Stimulated activated CD8-positive, alpha-beta memory T cell treated with anti-CD3 and anti-CD28 coated beads, Interleukin-4, amount 100 ng/mL, for 4 hours (primary cell): ENCODE measurements around the gene MSLN.
A peak's percentile ranks its signal among the peaks of the same experiment; 100 is the strongest.
"Not testable (repeated sequence)": the region's sequence is repeated elsewhere in the genome, so short reads cannot be mapped to it uniquely, and the experiment has no call there.

Experiments
- DNase-seq, 2 donors: peaks; one replicate each; pipeline ENCODE4 v3.0.0-alpha.2; 2020; ENCODE audit warnings: low read depth in 2 of 2, low spot score in 1 of 2

The MSLN gene

DNA sequence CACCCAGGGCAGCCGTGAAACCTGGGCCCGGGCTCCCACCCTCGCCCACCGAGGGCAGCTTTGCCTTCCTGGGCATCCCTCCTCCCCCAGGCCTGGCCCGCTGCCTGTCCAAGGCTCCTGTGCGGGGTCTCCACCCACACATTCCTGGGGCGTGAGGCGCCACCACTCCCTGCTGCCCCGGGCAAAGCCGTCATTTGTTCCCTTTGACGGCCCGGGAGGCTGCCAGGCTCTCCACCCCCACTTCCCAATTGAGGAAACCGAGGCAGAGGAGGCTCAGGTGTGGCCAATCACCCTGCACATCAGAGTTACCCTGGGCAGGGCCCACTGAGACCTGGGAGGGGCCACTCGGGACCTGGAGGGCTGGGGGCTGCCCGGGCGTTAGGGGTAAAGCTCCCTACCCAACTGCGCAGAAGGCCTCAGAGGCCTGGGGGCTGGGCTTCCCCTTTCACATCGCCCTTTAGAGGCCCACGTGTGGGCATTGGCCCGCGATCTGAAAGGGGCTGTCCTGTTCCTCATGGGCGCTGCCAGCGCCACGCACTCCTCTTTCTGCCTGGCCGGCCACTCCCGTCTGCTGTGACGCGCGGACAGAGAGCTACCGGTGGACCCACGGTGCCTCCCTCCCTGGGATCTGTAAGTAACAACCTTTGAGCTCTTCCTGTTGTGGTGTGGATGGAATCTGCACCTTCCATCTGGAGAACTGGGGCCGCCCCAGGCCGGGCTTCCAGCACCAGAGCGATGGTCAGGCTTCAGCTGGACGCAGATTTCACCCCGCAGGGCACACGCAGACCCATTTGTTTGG is at the start of gene MSLN:
MSLN (plus strand) TSS at position 190 of the 799 bp plus-strand sequence. CDS start 1,947 bp downstream, outside the sequence.
- DNase-seq: no peak

DNA sequence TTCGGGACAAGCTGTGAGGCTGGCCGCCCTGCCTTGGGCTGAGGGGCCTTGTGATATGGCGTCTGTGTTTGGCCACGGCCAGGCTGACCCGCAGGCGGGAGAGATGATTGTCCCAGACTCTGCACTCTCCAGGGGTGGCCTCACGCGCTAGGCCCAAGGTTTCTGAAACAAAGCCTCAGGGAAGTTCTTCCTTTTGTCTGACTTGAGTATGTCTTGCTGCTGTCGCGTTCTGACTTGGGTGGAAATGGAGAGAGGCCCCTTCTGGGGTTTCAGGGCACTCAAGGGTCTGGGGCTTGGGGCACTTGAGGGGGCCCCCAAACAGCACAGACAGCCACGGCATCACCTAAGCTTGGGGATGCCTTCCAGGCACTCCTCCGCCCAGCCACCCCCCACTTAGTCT is 49.5 kb upstream of the MSLN start:
- DNase-seq: no peak

DNA sequence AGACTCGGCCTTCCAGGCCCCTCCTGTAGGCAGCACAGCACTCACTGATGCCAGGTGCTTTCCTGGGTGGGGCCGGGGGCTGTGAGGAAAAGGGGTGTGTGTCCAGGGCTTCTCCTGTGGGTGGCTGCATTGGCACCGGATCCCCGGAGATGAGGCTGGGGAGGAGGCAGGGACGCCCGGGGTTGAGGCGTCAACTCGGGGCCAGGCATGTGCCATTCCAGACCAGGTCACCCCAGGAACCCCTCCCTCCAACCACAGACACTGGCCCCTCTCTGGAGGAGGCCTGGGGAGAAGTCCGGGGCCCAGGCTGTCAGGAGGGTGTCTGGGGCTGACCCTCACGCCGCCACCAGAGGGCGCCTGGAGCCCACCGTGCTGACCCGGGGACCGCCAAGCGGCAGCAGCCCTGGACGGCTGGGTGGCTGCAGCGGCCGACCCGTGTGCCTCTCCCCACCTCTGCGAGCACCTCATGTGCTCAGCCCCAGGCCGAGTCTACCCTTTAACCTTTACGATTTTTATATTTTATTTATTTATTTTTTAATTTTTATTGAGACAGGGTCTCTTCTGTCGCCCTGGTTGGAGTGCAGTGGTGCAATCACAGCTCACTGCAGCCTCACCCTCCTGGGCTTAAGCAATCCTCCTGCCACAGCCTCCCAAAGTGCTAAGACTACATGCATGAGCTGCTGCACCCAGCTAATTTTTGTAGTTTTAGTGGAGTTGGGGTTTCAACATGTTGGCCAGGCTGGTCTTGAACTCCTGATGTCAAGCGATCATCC is 48.8 kb upstream of the MSLN start:
- peak; percentile 56 to 65 for DNase-seq

DNA sequence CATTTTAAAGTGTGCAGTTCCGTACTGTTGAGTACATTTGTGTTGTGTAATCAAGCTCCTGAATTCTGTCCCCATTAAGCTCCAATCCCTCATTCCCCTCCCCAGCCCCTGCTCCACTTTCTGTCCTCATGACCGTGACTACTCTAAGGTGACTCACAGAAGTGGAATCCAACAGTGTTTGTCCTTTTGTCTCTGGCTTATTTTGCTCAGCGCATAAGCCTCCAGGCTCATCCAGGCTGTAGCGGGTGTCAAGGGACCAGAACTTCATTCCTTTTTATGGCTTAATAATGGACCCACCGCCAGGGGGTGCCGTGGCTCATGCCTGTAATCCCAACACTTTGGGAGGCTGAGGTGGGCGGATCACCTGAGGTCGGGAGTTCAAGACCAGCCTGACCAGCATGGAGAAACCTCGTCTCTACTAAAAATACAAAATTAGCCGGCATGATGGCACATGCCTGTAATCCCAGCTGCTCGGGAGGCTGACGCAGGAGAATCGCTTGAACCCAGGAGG is 47.7 kb upstream of the MSLN start:
- not testable (repeated sequence) for DNase-seq

- no peak for DNase-seq
Measured at GRCh38 chr16:714079-714478, 46.5 kb upstream of the MSLN start.

GRCh38 chr16:714558-715476 is 45.7 kb upstream of the MSLN start, which contains the start of gene METRN:
METRN (plus strand) TSS chr16:715118; CDS start chr16:715290, 172 bp downstream.
- DNase-seq: peak; percentile 67 to 78

GRCh38 chr16:715477-716199 is 44.9 kb upstream of the MSLN start:
- DNase-seq: no peak

DNA sequence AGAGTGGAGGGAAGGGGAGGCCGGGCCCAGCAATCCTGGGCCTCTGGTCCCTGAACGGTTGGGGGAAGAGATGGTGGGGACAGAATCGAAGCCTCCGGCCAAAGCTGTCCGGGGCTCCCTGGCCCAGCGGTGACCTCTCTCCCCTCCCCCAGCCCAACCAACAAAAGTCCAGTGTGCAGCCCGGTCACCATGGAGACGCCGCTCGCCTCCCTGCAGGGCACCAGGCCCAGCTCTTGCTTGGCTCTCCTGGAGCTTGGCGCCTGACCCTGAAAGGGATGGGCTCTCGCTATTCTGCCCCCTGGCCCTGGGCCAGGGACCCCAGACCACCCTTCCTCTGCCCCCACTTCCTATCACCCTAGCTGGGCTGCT is 44.4 kb upstream of the MSLN start:
- no peak for DNase-seq

- DNase-seq: no peak
Measured at GRCh38 chr16:716768-717325, 43.7 kb upstream of the MSLN start.

- DNase-seq: no peak
Measured at GRCh38 chr16:717450-718245, 42.9 kb upstream of the MSLN start.

- DNase-seq: no peak
Measured at GRCh38 chr16:718389-718788, 42.1 kb upstream of the MSLN start.

DNA sequence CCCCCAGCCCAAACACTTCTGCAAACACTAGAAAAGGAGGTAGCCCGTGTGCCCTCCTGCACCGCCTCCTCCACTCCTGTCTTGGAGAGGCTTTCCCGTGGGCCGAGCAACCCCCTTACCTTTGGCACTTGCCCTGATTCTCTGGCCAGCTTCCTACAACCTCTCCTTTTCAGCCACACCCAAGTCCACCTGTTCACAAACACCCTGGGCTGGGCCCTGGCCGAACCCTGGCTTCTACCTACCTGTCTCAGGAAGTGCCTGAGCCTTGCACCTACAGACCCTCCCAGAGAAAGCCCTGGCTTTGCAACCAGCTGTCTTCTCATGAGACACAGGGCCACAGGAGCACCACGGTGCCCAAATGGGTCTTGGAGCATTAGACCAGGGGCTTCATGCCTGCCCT is 41.6 kb upstream of the MSLN start:
- no peak for DNase-seq

DNA sequence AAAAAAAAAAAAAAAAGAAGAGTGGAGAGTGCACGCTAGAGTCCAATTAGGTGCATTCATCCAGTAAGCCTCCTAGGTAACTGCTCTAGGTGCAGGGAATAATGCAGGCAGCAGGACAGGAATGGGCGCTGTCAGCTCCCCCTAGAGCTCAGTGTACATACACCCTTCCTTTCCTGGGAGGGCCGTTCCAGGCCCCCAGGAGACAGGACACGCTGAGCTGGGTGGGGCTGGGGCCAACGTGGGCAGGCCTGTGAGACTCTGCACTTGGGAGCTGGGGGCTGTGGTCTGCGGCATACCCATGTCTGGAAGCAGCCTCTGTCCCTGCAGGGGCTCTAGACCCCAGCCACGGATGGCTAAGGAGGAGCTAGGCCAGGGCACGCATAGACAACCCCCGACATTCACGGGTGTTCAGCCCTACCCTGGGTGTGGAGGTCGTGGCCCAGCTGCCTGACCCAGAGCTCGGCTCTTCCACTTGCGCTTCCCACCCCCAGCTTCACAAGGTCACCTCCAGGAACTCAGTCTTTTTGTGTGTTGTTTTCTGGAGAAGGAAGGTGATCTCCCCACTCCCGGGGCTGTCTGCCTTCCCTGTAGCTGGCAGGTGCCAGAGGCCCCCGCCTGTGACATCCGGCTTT is 40.6 kb upstream of the MSLN start:
- DNase-seq: no peak

- DNase-seq: no peak
Measured at GRCh38 chr16:720447-720989, 40.0 kb upstream of the MSLN start.

GRCh38 chr16:720990-721764 is 39.4 kb upstream of the MSLN start, which contains the start of gene ANTKMT:
ANTKMT (plus strand) TSS chr16:721146; CDS start chr16:721275, 129 bp downstream.
- DNase-seq: peak; percentile 37 to 57

DNA sequence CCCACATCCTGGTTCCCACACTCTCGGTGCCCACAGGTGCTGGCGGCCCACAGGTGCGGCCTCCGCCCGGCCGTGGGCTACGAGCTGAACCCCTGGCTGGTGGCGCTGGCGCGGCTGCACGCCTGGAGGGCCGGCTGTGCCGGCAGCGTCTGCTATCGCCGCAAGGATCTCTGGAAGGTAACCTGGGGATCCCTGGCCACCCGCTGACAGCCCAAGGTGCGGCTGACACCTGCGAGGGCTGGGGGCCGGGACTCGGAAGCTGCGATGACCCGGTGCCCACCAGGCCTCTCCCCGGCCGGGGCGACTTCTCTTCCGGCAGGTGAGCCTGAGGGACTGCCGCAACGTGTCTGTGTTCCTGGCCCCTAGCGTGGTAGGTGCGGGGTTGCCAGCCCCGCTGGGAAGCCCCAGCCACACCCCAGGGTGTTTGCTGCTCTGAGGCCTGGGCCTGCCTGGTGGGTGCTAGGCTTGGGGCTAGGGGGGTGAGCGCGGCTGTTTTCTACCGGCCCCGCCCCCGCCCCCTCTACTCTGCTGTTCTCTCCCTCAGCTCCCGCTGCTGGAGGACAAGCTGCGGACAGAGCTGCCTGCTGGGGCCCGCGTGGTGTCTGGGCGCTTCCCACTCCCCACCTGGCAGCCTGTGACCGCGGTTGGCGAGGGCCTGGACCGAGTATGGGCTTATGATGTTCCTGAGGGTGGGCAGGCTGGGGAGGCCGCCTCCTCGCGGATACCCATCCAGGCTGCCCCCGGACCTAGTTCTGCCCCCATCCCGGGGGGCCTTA is 38.6 kb upstream of the MSLN start:
- no peak for DNase-seq
